GM12872 (cell line): ENCODE results near the gene KLHL30.

Source experiments
- CTCF ChIP-seq: IDR thresholded peaks from 3 replicates; pipeline ENCODE4 v1.5.1; 2011; ENCODE audit warnings: low read depth, mild to moderate bottlenecking, low read length, moderate library complexity; ENCODE audit not compliant: insufficient read depth

KLHL30 gene

GRCh38 chr2:238163481-238164198, 25.2 kb downstream of the KLHL30 start:
- TF ChIP-seq CTCF: no peak

GRCh38 chr2:238164906-238165287, 26.4 kb downstream of the KLHL30 start:
- no peak for TF ChIP-seq CTCF

GRCh38 chr2:238165288-238165921, 26.9 kb downstream of the KLHL30 start:
- TF ChIP-seq CTCF: no peak

- no peak for TF ChIP-seq CTCF
Observed at GRCh38 chr2:238166391-238167343, 28.2 kb downstream of the KLHL30 start.

GRCh38 chr2:238167344-238167715, 28.9 kb downstream of the KLHL30 start:
- TF ChIP-seq CTCF: no peak

- TF ChIP-seq CTCF: no peak
Observed at GRCh38 chr2:238167761-238168160, 29.3 kb downstream of the KLHL30 start.

- no peak for TF ChIP-seq CTCF
Observed at GRCh38 chr2:238168196-238169047, 30.0 kb downstream of the KLHL30 start.
